HepG2 (cell line): ENCODE results near the gene ATG13. TPM values are rescaled to one million over a fixed set of nuclear protein-coding genes. Genes with fewer than 3 reads are reported as not detected.

Experiments used
- ARNTL ChIP-seq: sonication (generic); formaldehyde crosslinking; IDR thresholded peaks from 2 replicates; pipeline ENCODE4 v1.4.0; 2020; ENCODE audit warnings: mild to moderate bottlenecking, missing genetic modification reagents
- CTCF ChIP-seq: sonication (generic); formaldehyde crosslinking; IDR thresholded peaks from 2 replicates; pipeline ENCODE4 v1.5.0; 2020; ENCODE audit warnings: mild to moderate bottlenecking, missing genetic modification reagents, moderate library complexity
- ETV5 ChIP-seq: IDR thresholded peaks from 2 replicates; pipeline ENCODE4 v1.6.1; 2018; ENCODE audit warnings: missing biosample characterization, missing genetic modification reagents, inconsistent platforms, borderline replicate concordance
- HOXA9 ChIP-seq: sonication (generic); formaldehyde crosslinking; IDR thresholded peaks from 2 replicates; pipeline ENCODE4 v1.8.1; 2022; ENCODE audit warnings: missing genetic modification reagents, mild to moderate bottlenecking, moderate library complexity, borderline replicate concordance
- KMT2A ChIP-seq: sonication (generic); formaldehyde crosslinking; IDR thresholded peaks from 2 replicates; pipeline ENCODE4 v1.4.0; 2020; ENCODE audit warnings: missing genetic modification reagents
- MED8 ChIP-seq: sonication (generic); formaldehyde crosslinking; IDR thresholded peaks from 2 replicates; pipeline ENCODE4 v1.8.1; 2023; ENCODE audit warnings: mild to moderate bottlenecking, missing genetic modification reagents; ENCODE audit not compliant: insufficient replicate concordance
- MEIS1 ChIP-seq: sonication (generic); formaldehyde crosslinking; IDR thresholded peaks from 2 replicates; pipeline ENCODE4 v1.9.0; 2021; ENCODE audit warnings: mild to moderate bottlenecking, missing genetic modification reagents, moderate library complexity, borderline replicate concordance
- MYPOP ChIP-seq: sonication (generic); formaldehyde crosslinking; IDR thresholded peaks from 2 replicates; pipeline ENCODE4 v1.8.1; 2023; ENCODE audit warnings: mild to moderate bottlenecking, moderate library complexity, missing genetic modification reagents
- NFE2 ChIP-seq: sonication (generic); formaldehyde crosslinking; IDR thresholded peaks from 2 replicates; pipeline ENCODE4 v1.4.0; 2020; ENCODE audit warnings: missing genetic modification reagents
- NFKB2 ChIP-seq: sonication (generic); formaldehyde crosslinking; IDR thresholded peaks from 2 replicates; pipeline ENCODE4 v1.4.0; 2020; ENCODE audit warnings: missing genetic modification reagents, borderline replicate concordance
- RAD51 ChIP-seq: fragments of 450-650 bp; IDR thresholded peaks from 2 replicates; pipeline ENCODE4 v1.6.1; 2016; ENCODE audit warnings: borderline replicate concordance
- RFX3 ChIP-seq: IDR thresholded peaks from 2 replicates; pipeline ENCODE4 v1.6.1; 2016; ENCODE audit warnings: missing biosample characterization, missing genetic modification reagents
- SIN3A ChIP-seq: IDR thresholded peaks from 2 replicates; pipeline ENCODE4 v1.6.1; 2011; ENCODE audit warnings: low read depth, mild to moderate bottlenecking, control low read depth, low read length, borderline replicate concordance
- SMC3 ChIP-seq: IDR thresholded peaks from 2 replicates; pipeline ENCODE4 v1.6.1; 2011; ENCODE audit warnings: low read length, improper control_type of control experiment
- SP1 ChIP-seq, 2 experiments: fragments of 450-650 bp in 1 of 2; sonication (generic) in 1 of 2; formaldehyde crosslinking in 1 of 2; IDR thresholded peaks; 2 replicates each; pipeline versions ENCODE4 v1.4.0 to v1.6.1; 2016 to 2020; ENCODE audit warnings: missing genetic modification reagents in 1 of 2
- SUZ12 ChIP-seq: fragments of 150-350 bp; IDR thresholded peaks from 2 replicates; pipeline ENCODE4 v1.6.1; 2014; ENCODE audit warnings: low read depth, low read length
- TEAD3 ChIP-seq: optimal IDR thresholded peaks from 2 replicates; pipeline ENCODE3; 2016; ENCODE audit warnings: borderline replicate concordance
- TGIF2 ChIP-seq: IDR thresholded peaks from 2 replicates; pipeline ENCODE4 v1.6.1; 2016; ENCODE audit warnings: control low read depth, missing compliant biosample characterization
- ZBTB1 ChIP-seq: sonication (generic); formaldehyde crosslinking; IDR thresholded peaks from 2 replicates; pipeline ENCODE4 v1.4.0; 2020; ENCODE audit warnings: missing genetic modification reagents, borderline replicate concordance
- ZBTB21 ChIP-seq: sonication (generic); formaldehyde crosslinking; IDR thresholded peaks from 2 replicates; pipeline ENCODE4 v1.4.0; 2020; ENCODE audit warnings: missing genetic modification reagents
- ZC3H13 ChIP-seq: sonication (generic); formaldehyde crosslinking; IDR thresholded peaks from 2 replicates; pipeline ENCODE4 v1.8.1; 2023; ENCODE audit warnings: mild to moderate bottlenecking, missing genetic modification reagents, moderate library complexity
- ZNF12 ChIP-seq: sonication (generic); formaldehyde crosslinking; IDR thresholded peaks from 2 replicates; pipeline ENCODE4 v1.5.0; 2020; ENCODE audit warnings: missing genetic modification reagents
- ZNF20 ChIP-seq: sonication (generic); formaldehyde crosslinking; IDR thresholded peaks from 2 replicates; pipeline ENCODE4 v1.4.0; 2020; ENCODE audit warnings: mild to moderate bottlenecking, moderate library complexity, missing genetic modification reagents
- ZNF232 ChIP-seq: sonication (generic); formaldehyde crosslinking; IDR thresholded peaks from 2 replicates; pipeline ENCODE4 v1.4.0; 2020; ENCODE audit warnings: missing genetic modification reagents, borderline replicate concordance
- ZNF552 ChIP-seq: sonication (generic); formaldehyde crosslinking; IDR thresholded peaks from 2 replicates; pipeline ENCODE4 v1.9.0; 2022; ENCODE audit warnings: missing genetic modification reagents, mild to moderate bottlenecking, borderline replicate concordance
- polyA plus RNA-seq, 8 experiments: library from polyadenylated mRNA; depleted of rRNA in 3 of 8; stranded (reverse) in 7 of 8; unstranded in 1 of 8; fragments of >200 nt; fragmentation: Illumina TruSeq in 4 of 8; extraction: Trizol in 4 of 8; gene quantifications; 2 replicates each; pipeline versions ENCODE4 v1.2.1 to v1.2.3, GENCODE V29; 2011 to 2016; ENCODE audit warnings: low read depth in 4 of 8, missing spikeins in 1 of 8, mixed read lengths in 1 of 8; ENCODE audit not compliant: insufficient read depth in 1 of 8
- total RNA-seq, 5 experiments: library from RNA; depleted of rRNA; stranded (reverse); fragments of >200 nt; fragmentation: Illumina TruSeq; extraction: Trizol; gene quantifications; 2 replicates each; pipeline ENCODE4 v1.2.3, GENCODE V29; 2016; ENCODE audit warnings: low read depth in 1 of 5
- TF ChIP-seq, protein P1 (sequence below): IDR thresholded peaks from 2 replicates; pipeline ENCODE4 v1.6.1; 2016; ENCODE audit warnings: low read depth, borderline replicate concordance
- TF ChIP-seq, protein P2 (sequence below): sonication (generic); formaldehyde crosslinking; IDR thresholded peaks from 2 replicates; pipeline ENCODE4 v1.8.0; 2022; ENCODE audit warnings: low read depth, missing genetic modification reagents

Gene ATG13
- total and polyA plus RNA-seq, 2 of the 13 experiments (the other 11 are each of a cell fraction or from before 2014, with no cell fraction given): 55.0 to 77.3 TPM

- TF ChIP-seq SIN3A (peak; percentile 96), KMT2A (CRISPR knock-in tag) (no peak), ZNF232 (peak; percentile 89; the same call in 1 of the 2 replicates), SMC3 (peak; percentile 10; the same call in 1 of the 2 replicates), ZC3H13 (CRISPR knock-in tag) (0 out of 2 replicates have a peak, but pooled peaks have one; percentile 44), MYPOP (CRISPR knock-in tag) (0 out of 2 replicates have a peak, but pooled peaks have one; percentile 57), ZNF20 (no peak), MED8 (CRISPR knock-in tag) (peak; percentile 97), ZBTB1 (CRISPR knock-in tag) (no peak; the same call in 1 of the 2 replicates), ETV5 (peak; percentile 87), SP1 (IDR thresholded peaks at IDR 0.05) (no peak), SP1 (CRISPR knock-in tag; IDR thresholded peaks at IDR 0.05) (peak; percentile 53; the same call in 1 of the 2 replicates), CTCF (no peak), ZBTB21 (CRISPR knock-in tag) (no peak), RAD51 (no peak), SUZ12 (no peak), NFE2 (CRISPR knock-in tag) (no peak), ARNTL (CRISPR knock-in tag) (peak; percentile 68), RFX3 (CRISPR knock-in tag) (no peak), ZNF552 (CRISPR knock-in tag) (no peak), TEAD3 (CRISPR knock-in tag) (peak; percentile 76), TGIF2 (CRISPR knock-in tag) (no peak; the same call in 1 of the 2 replicates), NFKB2 (CRISPR knock-in tag) (no peak), HOXA9 (CRISPR knock-in tag) (no peak), ZNF12 (CRISPR knock-in tag) (peak; percentile 46; the same call in 1 of the 2 replicates), MEIS1 (no peak; the same call in none of the 2 replicates)
- TF ChIP-seq, protein P1, sequence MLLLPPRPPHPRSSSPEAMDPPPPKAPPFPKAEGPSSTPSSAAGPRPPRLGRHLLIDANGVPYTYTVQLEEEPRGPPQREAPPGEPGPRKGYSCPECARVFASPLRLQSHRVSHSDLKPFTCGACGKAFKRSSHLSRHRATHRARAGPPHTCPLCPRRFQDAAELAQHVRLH (CRISPR knock-in tag): peak; percentile 41; the same call in 1 of the 2 replicates
- TF ChIP-seq, protein P2, sequence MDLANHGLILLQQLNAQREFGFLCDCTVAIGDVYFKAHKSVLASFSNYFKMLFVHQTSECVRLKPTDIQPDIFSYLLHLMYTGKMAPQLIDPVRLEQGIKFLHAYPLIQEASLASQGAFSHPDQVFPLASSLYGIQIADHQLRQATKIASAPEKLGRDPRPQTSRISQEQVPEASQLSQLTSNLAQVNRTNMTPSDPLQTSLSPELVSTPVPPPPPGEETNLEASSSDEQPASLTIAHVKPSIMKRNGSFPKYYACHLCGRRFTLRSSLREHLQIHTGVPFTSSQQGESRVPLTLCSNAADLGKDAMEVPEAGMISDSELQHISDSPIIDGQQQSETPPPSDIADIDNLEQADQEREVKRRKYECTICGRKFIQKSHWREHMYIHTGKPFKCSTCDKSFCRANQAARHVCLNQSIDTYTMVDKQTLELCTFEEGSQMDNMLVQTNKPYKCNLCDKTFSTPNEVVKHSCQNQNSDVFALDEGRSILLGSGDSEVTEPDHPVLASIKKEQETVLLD: peak; percentile 39; the same call in 1 of the 2 replicates
Measured at GRCh38 chr11:46719048-46719542, 101.7 kb downstream of the ATG13 start, which contains the start of gene F2 (continued).
